Right lobe of liver (tissue), 6 donors: Measurements from ENCODE around the gene RPL39. TPM values are rescaled to one million over a fixed set of nuclear protein-coding genes. Genes with fewer than 3 reads are reported as not detected.
"Not testable (repeated sequence)": the region's sequence is repeated elsewhere in the genome, so short reads cannot be mapped to it uniquely, and the experiment has no call there.

ENCODE experiments used
- ATAC-seq, 4 donors: fragments of 200-7000 bp; cut with Tn5 transposase; one replicate each; pipeline ENCODE4 v1.9.1; 2020; ENCODE audit warnings: mild to moderate bottlenecking in 4 of 4, moderate library complexity in 4 of 4
- DNase-seq, 3 donors: peaks; one replicate each; pipeline ENCODE4 v3.0.0-alpha.2; 2020
- H3K27ac ChIP-seq, 3 donors: fragments of 200-600 bp; one replicate each; pipeline ENCODE4 v1.8.0; 2022
- H3K27me3 ChIP-seq, 2 donors: fragments of 200-600 bp; one replicate each; pipeline ENCODE4 v1.8.0; 2022
- H3K36me3 ChIP-seq, 4 donors: fragments of 200-600 bp; sonication (generic) in 1 of 4; one replicate each; pipeline versions ENCODE4 v1.5.1 to v1.8.0; 2017 to 2022; ENCODE audit warnings: control low read depth in 1 of 4
- H3K4me1 ChIP-seq, 4 donors: fragments of 200-600 bp; sonication (generic) in 1 of 4; one replicate each; pipeline versions ENCODE4 v1.5.1 to v1.8.0; 2017 to 2022; ENCODE audit warnings: control low read depth in 1 of 4
- H3K4me3 ChIP-seq, 3 donors: fragments of 200-600 bp; one replicate each; pipeline ENCODE4 v1.8.0; 2022
- H3K9me3 ChIP-seq, 4 donors: fragments of 200-600 bp; sonication (generic) in 1 of 4; one replicate each; pipeline versions ENCODE4 v1.5.1 to v1.8.0; 2017 to 2022; ENCODE audit warnings: control low read depth in 1 of 4
- CTCF ChIP-seq, 4 donors: fragments of 200-600 bp in 3 of 4; fragments of 450-650 bp in 1 of 4; IDR thresholded peaks; one replicate each; pipeline versions ENCODE4 v1.5.1 to v1.8.0; 2016 to 2022; ENCODE audit warnings: antibody characterized with exemption in 4 of 4, mild to moderate bottlenecking in 2 of 4
- POLR2A ChIP-seq: fragments of 450-650 bp; IDR thresholded peaks from one replicate; pipeline ENCODE4 v1.6.1; 2017; ENCODE audit warnings: antibody characterized with exemption, mild to moderate bottlenecking
- WGBS: methylation state at CpG from one replicate; pipeline ENCODE4 v1.1.6; 2018; ENCODE audit warnings: low coverage, low lambda C conversion rate; ENCODE audit not compliant: insufficient coverage; ENCODE audit errors: missing lambda C conversion rate; 5-methylcytosine and 5-hydroxymethylcytosine counted together
- intact Hi-C, 2 donors: fragments of 100-400 bp; cut with DNase I; formaldehyde crosslinking; loops; one replicate each; pipeline versions ENCODE4 v1.11.2 to v1.14.1; 2022
- total RNA-seq, 6 experiments: library from RNA; depleted of rRNA in 2 of 6; stranded (reverse); fragments of >200 nt in 2 of 6; fragmentation: NEBNext Ultra II Directional in 3 of 6; extraction: Animal tissue kit (Norgen Biotek cat#: 25700) in 3 of 6; gene quantifications; one replicate each; pipeline versions ENCODE4 v1.1.0 to v1.2.4, GENCODE V29; 2016 to 2023
- donor health status: DM: no; HTN: yes; CAD: no.
- donor health status: DM: no; HTN: no; CAD: no.
- donor health status: DM: no; HTN: no; CAD: no.
- donor health status: DM: no; HTN: yes; CAD: no.
- donor health status: DM: no; HTN: yes; CAD: no.

The RPL39 gene
- total RNA-seq, 6 experiments from 2014 or later: 587 to 2,308 (median 667) TPM

GRCh38 chrX:119753639-119754257 lies 37.7 kb downstream of the RPL39 start:
- Histone ChIP-seq H3K27ac (no peak overlapping the region), H3K9me3 (no peaks in the 10 kb centered on the region), H3K4me1 (no peaks in the 10 kb centered on the region), H3K27me3 (no peaks in the 10 kb centered on the region), H3K4me3 (no peak overlapping the region), H3K36me3 (no peaks in the 10 kb centered on the region)
- DNase-seq: no peak
- peak in 3 of 4 donors; percentile 31 to 55 (median 46) for ATAC-seq
- TF ChIP-seq CTCF (IDR thresholded peaks at IDR 0.05): peak; percentile 33 to 45 (median 40)
- TF ChIP-seq POLR2A: no peak
- 40% methylated on average over 8 of the region's 8 CpGs for WGBS
- intact Hi-C loops: no loop called here

GRCh38 chrX:119753001-119753400 lies 38.4 kb downstream of the RPL39 start:
- no peaks in the 10 kb centered on the region for H3K4me1 ChIP-seq
- no peaks in the 10 kb centered on the region for H3K36me3 ChIP-seq
- no peaks in the 10 kb centered on the region for H3K9me3 ChIP-seq
- WGBS: no CpG with 5 or more reads among the region's 3 CpGs
- intact Hi-C loops: no loop called here
- TF ChIP-seq CTCF (IDR thresholded peaks at IDR 0.05): no peak
- TF ChIP-seq POLR2A: no peak
- no peak for ATAC-seq
- DNase-seq: no peak
- no peak overlapping the region for H3K4me3 ChIP-seq
- H3K27me3 ChIP-seq: no peaks in the 10 kb centered on the region
- no peak overlapping the region for H3K27ac ChIP-seq

- H3K27ac ChIP-seq, H3K4me1 ChIP-seq, intact Hi-C loops, H3K27me3 ChIP-seq, H3K36me3 ChIP-seq, H3K4me3 ChIP-seq, ATAC-seq, DNase-seq, H3K9me3 ChIP-seq: not testable (repeated sequence)
- WGBS: no CpG with 5 or more reads among the region's 27 CpGs
Observed at GRCh38 chrX:119750751-119751150, 40.7 kb downstream of the RPL39 start.

GRCh38 chrX:119750131-119750530 lies 41.3 kb downstream of the RPL39 start:
- H3K27me3 ChIP-seq, H3K4me3 ChIP-seq, ATAC-seq, H3K9me3 ChIP-seq, H3K36me3 ChIP-seq, H3K4me1 ChIP-seq, DNase-seq, H3K27ac ChIP-seq, intact Hi-C loops: not testable (repeated sequence)
- WGBS: 49% methylated on average over 3 of the region's 9 CpGs

GRCh38 chrX:119745283-119745848 lies 46.1 kb downstream of the RPL39 start:
- Histone ChIP-seq H3K4me1 (no peaks in the 10 kb centered on the region), H3K27ac (no peak overlapping the region), H3K4me3 (no peak overlapping the region), H3K27me3 (no peaks in the 10 kb centered on the region), H3K9me3 (no peaks in the 10 kb centered on the region), H3K36me3 (no peaks in the 10 kb centered on the region)
- ATAC-seq: no peak
- intact Hi-C loops: no loop called here
- TF ChIP-seq POLR2A (no peak), CTCF (IDR thresholded peaks at IDR 0.05) (no peak)
- 32% methylated on average over 3 of the region's 4 CpGs for WGBS
- DNase-seq: no peak
